ENCODE measurements around the gene TUBG2. TPM values are rescaled to one million over a fixed set of nuclear protein-coding genes. Genes with fewer than 3 reads are reported as not detected.
"Not testable (repeated sequence)": the region's sequence is repeated elsewhere in the genome, so short reads cannot be mapped to it uniquely, and the experiment has no call there.

TUBG2 gene
- polyA plus RNA-seq = 10 to 100 TPM in 1 of 2 donors, 1 to 10 TPM in 1; 7.6 to 12.0 TPM

DNA sequence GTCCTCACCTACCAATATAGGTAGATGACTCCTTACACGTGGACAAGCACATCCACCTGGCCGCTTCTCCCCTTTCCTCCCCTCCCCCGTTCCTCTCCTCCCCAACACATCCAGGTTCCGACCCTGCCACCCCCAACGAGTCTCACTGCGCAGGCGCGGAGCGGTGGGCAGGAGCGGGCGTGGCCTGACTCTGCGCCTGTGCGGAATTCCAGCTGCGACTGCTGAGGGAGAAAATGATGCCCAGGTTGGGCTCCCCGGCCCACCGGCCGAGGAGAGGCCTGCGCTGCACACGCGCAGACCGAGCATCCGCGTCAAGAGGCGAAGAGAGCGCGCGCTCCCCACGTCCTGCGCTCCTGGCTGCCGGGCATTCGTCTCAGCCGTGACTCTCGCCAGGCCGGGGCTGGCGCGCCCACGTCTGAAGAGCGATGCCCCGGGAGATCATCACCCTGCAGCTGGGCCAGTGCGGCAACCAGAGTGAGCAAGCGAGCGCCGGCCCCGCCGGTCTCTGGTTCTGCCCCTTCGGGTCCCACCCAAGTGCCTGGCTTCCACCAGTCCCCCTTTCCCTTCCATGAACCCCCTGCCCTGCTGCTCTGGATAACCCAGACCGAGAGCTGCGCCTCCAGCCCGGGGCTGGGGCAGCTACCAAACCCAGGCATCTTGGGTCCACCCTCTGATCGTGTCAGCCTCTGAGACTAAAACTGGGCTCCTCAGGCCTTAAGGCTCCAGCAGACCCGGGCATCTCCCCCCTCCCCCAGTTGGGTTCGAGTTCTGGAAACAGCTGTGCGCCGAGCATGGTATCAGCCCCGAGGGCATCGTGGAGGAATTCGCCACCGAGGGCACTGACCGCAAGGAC is at the start of gene TUBG2:
Gene TUBG2 (plus strand): TSS at position 206 of the 853 bp plus-strand sequence. CDS start 220 bp downstream, at position 426.
- no peaks in the 10 kb centered on the region for H3K27me3 ChIP-seq (ENCODE audit: control insufficient read depth in 1 of 2, insufficient read depth in 2 of 2, low read length in 2 of 2)
- H3K9me3 ChIP-seq (ENCODE audit: control insufficient read depth in 2 of 2, insufficient read depth in 1 of 2, low read depth in 1 of 2, low read length in 1 of 2) = no peaks in the 10 kb centered on the region
- H3K4me3 ChIP-seq (ENCODE audit: low read depth in 1 of 2, low read length in 2 of 2) = peak within 1 kb of the TSS; percentile 56 to 69
- H3K27ac ChIP-seq (ENCODE audit: low read depth in 2 of 2, low read length in 1 of 2) = peak within 1 kb of the TSS; percentile 43 to 62
- 2 to 3% methylated on average over 56 to 57 of the region's 59 CpGs for WGBS, 2 donors
- H3K4me1 ChIP-seq (ENCODE audit: control insufficient read depth in 2 of 2, insufficient read depth in 2 of 2, low read length in 1 of 2) = peaks cover 3 to 8% of the 10 kb centered on the region in 2 donors
- H3K36me3 ChIP-seq (ENCODE audit: control insufficient read depth in 2 of 2, insufficient read depth in 2 of 2, low read length in 1 of 2) = peaks cover 0 to 4% of the 10 kb centered on the region in 2 donors

GRCh38 chr17:42609814-42610801 is 49.0 kb upstream of the TUBG2 start:
- H3K4me3 ChIP-seq (ENCODE audit: low read depth in 1 of 2, low read length in 2 of 2) = peak overlapping the region; percentile 55 to 89
- peaks cover 21 to 23% of the 10 kb centered on the region in 2 donors for H3K36me3 ChIP-seq (ENCODE audit: control insufficient read depth in 2 of 2, insufficient read depth in 2 of 2, low read length in 1 of 2)
- H3K4me1 ChIP-seq (ENCODE audit: control insufficient read depth in 2 of 2, insufficient read depth in 2 of 2, low read length in 1 of 2) = not testable (repeated sequence)

DNA sequence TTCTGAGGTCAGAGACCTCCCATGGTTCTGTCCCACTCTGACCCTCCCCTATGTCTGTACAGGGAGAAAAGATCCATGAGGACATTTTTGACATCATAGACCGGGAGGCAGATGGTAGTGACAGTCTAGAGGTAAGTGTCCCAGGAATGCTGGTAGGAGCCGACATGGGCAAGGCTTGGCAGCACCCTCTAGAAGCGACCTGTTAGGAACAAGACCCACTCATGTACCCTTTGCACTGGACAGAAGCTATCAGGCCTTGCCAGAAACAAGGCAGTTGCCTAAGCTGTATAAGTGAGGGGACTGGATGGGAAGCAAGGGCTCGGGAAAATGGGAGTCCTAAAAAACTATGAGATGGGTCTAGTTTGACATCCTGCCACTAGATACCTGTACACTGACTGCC is 47.1 kb upstream of the TUBG2 start:
- Histone ChIP-seq H3K4me1 (ENCODE audit: control insufficient read depth in 2 of 2, insufficient read depth in 2 of 2, low read length in 1 of 2) (no peaks in the 10 kb centered on the region), H3K36me3 (ENCODE audit: control insufficient read depth in 2 of 2, insufficient read depth in 2 of 2, low read length in 1 of 2) (peaks cover 25 to 26% of the 10 kb centered on the region in 2 donors), H3K27ac (ENCODE audit: low read depth in 2 of 2, low read length in 1 of 2) (no peak overlapping the region), H3K27me3 (ENCODE audit: control insufficient read depth in 1 of 2, insufficient read depth in 2 of 2, low read length in 2 of 2) (no peaks in the 10 kb centered on the region), H3K9me3 (ENCODE audit: control insufficient read depth in 2 of 2, insufficient read depth in 1 of 2, low read depth in 1 of 2, low read length in 1 of 2) (no peaks in the 10 kb centered on the region), H3K4me3 (ENCODE audit: low read depth in 1 of 2, low read length in 2 of 2) (no peak overlapping the region)
- 95 to 97% methylated on average over 4 of the region's 4 CpGs for WGBS, 2 donors

More at GRCh38 chr17:42609814-42610801, 49.0 kb upstream of the TUBG2 start:
- WGBS, 2 donors = 10% methylated on average over 34 to 35 of the region's 42 CpGs
- H3K27ac ChIP-seq (ENCODE audit: low read depth in 2 of 2, low read length in 1 of 2) = peak overlapping the region; percentile 69 to 86
- H3K27me3 ChIP-seq (ENCODE audit: control insufficient read depth in 1 of 2, insufficient read depth in 2 of 2, low read length in 2 of 2); H3K9me3 ChIP-seq (ENCODE audit: control insufficient read depth in 2 of 2, insufficient read depth in 1 of 2, low read depth in 1 of 2, low read length in 1 of 2): not testable (repeated sequence)

DNA sequence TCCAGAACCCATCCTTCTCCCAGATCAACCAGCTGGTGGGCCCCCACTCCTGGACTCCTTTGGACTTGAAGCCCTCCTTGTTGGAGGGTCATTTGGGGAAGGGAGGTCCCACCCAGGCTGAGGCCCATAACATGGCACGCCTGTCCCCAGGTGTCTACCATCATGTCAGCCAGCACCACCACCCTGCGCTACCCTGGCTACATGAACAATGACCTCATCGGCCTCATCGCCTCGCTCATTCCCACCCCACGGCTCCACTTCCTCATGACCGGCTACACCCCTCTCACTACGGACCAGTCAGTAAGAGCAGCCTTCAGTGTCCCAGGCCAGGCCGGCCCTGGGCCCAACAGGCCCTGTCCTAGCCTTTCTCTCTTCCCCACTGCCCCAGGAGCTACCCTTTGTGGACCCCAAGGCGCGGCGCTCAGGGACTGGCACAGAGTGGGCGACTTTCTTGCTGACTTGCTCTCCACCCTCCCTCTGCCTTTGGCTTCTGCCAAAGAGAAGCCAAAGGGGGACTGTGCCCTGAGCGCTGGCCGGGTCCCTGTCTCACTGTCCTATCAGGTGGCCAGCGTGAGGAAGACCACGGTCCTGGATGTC is 45.3 kb upstream of the TUBG2 start:
- Histone ChIP-seq H3K36me3 (ENCODE audit: control insufficient read depth in 2 of 2, insufficient read depth in 2 of 2, low read length in 1 of 2) (peaks cover 25 to 26% of the 10 kb centered on the region in 2 donors), H3K9me3 (ENCODE audit: control insufficient read depth in 2 of 2, insufficient read depth in 1 of 2, low read depth in 1 of 2, low read length in 1 of 2) (no peaks in the 10 kb centered on the region), H3K27ac (ENCODE audit: low read depth in 2 of 2, low read length in 1 of 2) (no peak overlapping the region), H3K4me3 (ENCODE audit: low read depth in 1 of 2, low read length in 2 of 2) (no peak overlapping the region), H3K27me3 (ENCODE audit: control insufficient read depth in 1 of 2, insufficient read depth in 2 of 2, low read length in 2 of 2) (no peaks in the 10 kb centered on the region), H3K4me1 (ENCODE audit: control insufficient read depth in 2 of 2, insufficient read depth in 2 of 2, low read length in 1 of 2) (no peaks in the 10 kb centered on the region)
- WGBS, 2 donors = 96% methylated on average over 17 of the region's 17 CpGs

- Histone ChIP-seq H3K27me3 (ENCODE audit: control insufficient read depth in 1 of 2, insufficient read depth in 2 of 2, low read length in 2 of 2) (no peaks in the 10 kb centered on the region), H3K4me3 (ENCODE audit: low read depth in 1 of 2, low read length in 2 of 2) (no peak overlapping the region), H3K27ac (ENCODE audit: low read depth in 2 of 2, low read length in 1 of 2) (peak overlapping the region in 1 of 2 donors; percentile 78), H3K4me1 (ENCODE audit: control insufficient read depth in 2 of 2, insufficient read depth in 2 of 2, low read length in 1 of 2) (no peaks in the 10 kb centered on the region), H3K36me3 (ENCODE audit: control insufficient read depth in 2 of 2, insufficient read depth in 2 of 2, low read length in 1 of 2) (peaks cover 19 to 21% of the 10 kb centered on the region in 2 donors), H3K9me3 (ENCODE audit: control insufficient read depth in 2 of 2, insufficient read depth in 1 of 2, low read depth in 1 of 2, low read length in 1 of 2) (no peaks in the 10 kb centered on the region)
- WGBS, 2 donors = 36 to 40% methylated on average over 4 of the region's 4 CpGs
These were observed 41.1 kb upstream of the TUBG2 start for GRCh38 chr17:42617956-42618431.

- 42 to 47% methylated on average over 9 of the region's 9 CpGs for WGBS, 2 donors
- H3K9me3 ChIP-seq (ENCODE audit: control insufficient read depth in 2 of 2, insufficient read depth in 1 of 2, low read depth in 1 of 2, low read length in 1 of 2) = no peaks in the 10 kb centered on the region
- H3K27me3 ChIP-seq (ENCODE audit: control insufficient read depth in 1 of 2, insufficient read depth in 2 of 2, low read length in 2 of 2) = no peaks in the 10 kb centered on the region
- H3K27ac ChIP-seq (ENCODE audit: low read depth in 2 of 2, low read length in 1 of 2) = peak overlapping the region in 1 of 2 donors; percentile 78
- H3K36me3 ChIP-seq (ENCODE audit: control insufficient read depth in 2 of 2, insufficient read depth in 2 of 2, low read length in 1 of 2) = peaks cover 16% of the 10 kb centered on the region in 2 donors
- no peaks in the 10 kb centered on the region for H3K4me1 ChIP-seq (ENCODE audit: control insufficient read depth in 2 of 2, insufficient read depth in 2 of 2, low read length in 1 of 2)
- H3K4me3 ChIP-seq (ENCODE audit: low read depth in 1 of 2, low read length in 2 of 2) = no peak overlapping the region
These were observed 40.5 kb upstream of the TUBG2 start for GRCh38 chr17:42618442-42619150.

DNA sequence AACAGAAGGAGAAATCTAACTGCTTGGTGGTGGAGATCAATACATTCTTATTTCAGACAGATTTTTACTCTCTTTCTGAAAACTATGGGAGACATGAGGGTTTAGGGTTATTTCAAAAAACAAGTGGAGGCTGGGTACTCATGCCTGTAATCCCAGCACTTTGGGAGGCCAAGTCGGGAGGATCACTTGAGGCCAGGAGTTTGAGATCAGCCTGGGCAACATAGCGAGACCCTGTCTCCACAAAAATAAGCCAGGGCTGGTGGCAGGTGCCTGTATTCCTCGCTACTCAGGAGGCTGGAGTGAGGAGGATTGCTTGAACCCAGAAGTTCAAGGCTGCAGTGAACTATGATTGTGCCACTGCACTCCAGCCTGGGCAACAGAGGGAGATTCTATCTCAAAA is 37.1 kb upstream of the TUBG2 start:
- not testable (repeated sequence) for H3K27me3 ChIP-seq (ENCODE audit: control insufficient read depth in 1 of 2, insufficient read depth in 2 of 2, low read length in 2 of 2); H3K4me1 ChIP-seq (ENCODE audit: control insufficient read depth in 2 of 2, insufficient read depth in 2 of 2, low read length in 1 of 2); H3K36me3 ChIP-seq (ENCODE audit: control insufficient read depth in 2 of 2, insufficient read depth in 2 of 2, low read length in 1 of 2); H3K4me3 ChIP-seq (ENCODE audit: low read depth in 1 of 2, low read length in 2 of 2); H3K27ac ChIP-seq (ENCODE audit: low read depth in 2 of 2, low read length in 1 of 2); H3K9me3 ChIP-seq (ENCODE audit: control insufficient read depth in 2 of 2, insufficient read depth in 1 of 2, low read depth in 1 of 2, low read length in 1 of 2)
- 88 to 93% methylated on average over 3 of the region's 3 CpGs for WGBS, 2 donors

DNA sequence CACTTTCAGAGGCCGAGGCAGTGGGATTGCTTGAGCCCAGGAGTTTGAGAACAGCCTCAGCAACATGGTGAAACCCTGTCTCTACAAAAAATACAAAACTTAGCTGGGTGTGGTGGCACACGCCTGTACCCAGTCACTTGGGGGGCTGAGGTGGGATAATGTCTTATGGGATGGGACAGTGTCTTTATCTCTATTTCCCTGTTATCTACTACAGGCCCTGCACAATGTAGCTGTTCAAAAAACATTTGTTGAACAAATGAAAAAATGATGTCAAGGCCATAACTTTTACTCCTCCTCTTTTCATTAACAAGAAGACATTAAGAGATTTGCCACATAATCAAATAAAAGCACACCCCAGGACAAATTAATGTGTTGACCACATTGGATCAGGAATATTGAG is 35.8 kb upstream of the TUBG2 start:
- H3K9me3 ChIP-seq (ENCODE audit: control insufficient read depth in 2 of 2, insufficient read depth in 1 of 2, low read depth in 1 of 2, low read length in 1 of 2) = no peaks in the 10 kb centered on the region
- H3K4me3 ChIP-seq (ENCODE audit: low read depth in 1 of 2, low read length in 2 of 2) = no peak overlapping the region
- no peaks in the 10 kb centered on the region for H3K27me3 ChIP-seq (ENCODE audit: control insufficient read depth in 1 of 2, insufficient read depth in 2 of 2, low read length in 2 of 2)
- H3K4me1 ChIP-seq (ENCODE audit: control insufficient read depth in 2 of 2, insufficient read depth in 2 of 2, low read length in 1 of 2) = no peaks in the 10 kb centered on the region
- H3K36me3 ChIP-seq (ENCODE audit: control insufficient read depth in 2 of 2, insufficient read depth in 2 of 2, low read length in 1 of 2) = no peaks in the 10 kb centered on the region
- H3K27ac ChIP-seq (ENCODE audit: low read depth in 2 of 2, low read length in 1 of 2) = no peak overlapping the region
- 90 to 91% methylated on average over 2 of the region's 2 CpGs for WGBS, 2 donors

All from esophagus (tissue), 2 donors.